Sigmoid colon (tissue), 7 donors: ENCODE measurements around the gene MROH8. TPM values are rescaled to one million over a fixed set of nuclear protein-coding genes. Genes with fewer than 3 reads are reported as not detected.

ENCODE experiments used
- DNase-seq: peaks from one replicate; pipeline ENCODE4 v3.0.0-alpha.2; 2019
- H3K27ac ChIP-seq, 4 donors: fragments of 200-600 bp; sonication (generic); one replicate each; pipeline ENCODE4 v1.5.1; 2016 to 2019; ENCODE audit warnings: mild to moderate bottlenecking in 1 of 4
- H3K27me3 ChIP-seq, 3 donors: fragments of 200-600 bp; sonication (generic); one replicate each; pipeline ENCODE4 v1.5.1; 2019; ENCODE audit warnings: mild to moderate bottlenecking in 1 of 3
- H3K36me3 ChIP-seq, 4 donors: fragments of 200-600 bp; sonication (generic); one replicate each; pipeline ENCODE4 v1.5.1; 2016 to 2019
- H3K4me1 ChIP-seq, 4 donors: fragments of 200-600 bp; sonication (generic); one replicate each; pipeline ENCODE4 v1.5.1; 2017 to 2019
- H3K4me3 ChIP-seq, 4 donors: fragments of 200-600 bp; sonication (generic); one replicate each; pipeline ENCODE4 v1.5.1; 2017 to 2019; ENCODE audit warnings: mild to moderate bottlenecking in 2 of 4, moderate library complexity in 1 of 4
- H3K9me3 ChIP-seq, 4 donors: fragments of 200-600 bp in 3 of 4; sonication (generic) in 3 of 4; one replicate each; pipeline versions ENCODE4 v1.5.1 to v1.6.1; 2013 to 2019
- EP300 ChIP-seq, 4 donors: sonication (generic); formaldehyde crosslinking; IDR thresholded peaks; one replicate each; pipeline ENCODE4 v1.6.1; 2017; ENCODE audit warnings: antibody characterized with exemption in 4 of 4
- POLR2A ChIP-seq, 2 donors: fragments of 450-650 bp; IDR thresholded peaks; one replicate each; pipeline ENCODE4 v1.6.1; 2016; ENCODE audit warnings: antibody characterized with exemption in 2 of 2, mild to moderate bottlenecking in 2 of 2, moderate library complexity in 2 of 2
- POLR2AphosphoS5 ChIP-seq, 4 donors: sonication (generic); formaldehyde crosslinking; IDR thresholded peaks; one replicate each; pipeline ENCODE4 v1.6.1; 2017; ENCODE audit warnings: antibody characterized with exemption in 4 of 4
- WGBS, 2 donors: extraction: QIAGEN DNeasy Blood & Tissue Kit; methylation state at CpG; one replicate each; pipeline ENCODE4 v1.1.7; 2013; 5-methylcytosine and 5-hydroxymethylcytosine counted together
- intact Hi-C: fragments of 100-400 bp; cut with DNase I; formaldehyde crosslinking; loops from one replicate; pipeline ENCODE4 v1.15.1; 2023
- polyA plus RNA-seq, 3 donors: library from polyadenylated mRNA; stranded (reverse); fragments of 200-250 nt; gene quantifications; one replicate each; pipeline ENCODE4 v1.2.3, GENCODE V29; 2013
- total RNA-seq, 4 donors: library from RNA; depleted of rRNA; stranded (reverse); fragments of >200 nt; gene quantifications; one replicate each; pipeline ENCODE4 v1.1.0, GENCODE V29; 2016
- TF ChIP-seq, protein P1 (sequence below), 4 experiments: fragments of 450-650 bp in 3 of 4; fragments of 200-600 bp in 1 of 4; IDR thresholded peaks; one replicate each; pipeline ENCODE4 v1.5.1; 2016 to 2019; ENCODE audit warnings: antibody characterized with exemption in 4 of 4, mild to moderate bottlenecking in 3 of 4, moderate library complexity in 2 of 4
- donor health status: healthy with polysubstance abuse.
- donor health status: Bipolar disorder and iron deficiency.
- donor health status: healthy.

Gene MROH8
- total and polyA plus RNA-seq, 7 donors = 0.46 to 11.1 (median 2.4) TPM

DNA sequence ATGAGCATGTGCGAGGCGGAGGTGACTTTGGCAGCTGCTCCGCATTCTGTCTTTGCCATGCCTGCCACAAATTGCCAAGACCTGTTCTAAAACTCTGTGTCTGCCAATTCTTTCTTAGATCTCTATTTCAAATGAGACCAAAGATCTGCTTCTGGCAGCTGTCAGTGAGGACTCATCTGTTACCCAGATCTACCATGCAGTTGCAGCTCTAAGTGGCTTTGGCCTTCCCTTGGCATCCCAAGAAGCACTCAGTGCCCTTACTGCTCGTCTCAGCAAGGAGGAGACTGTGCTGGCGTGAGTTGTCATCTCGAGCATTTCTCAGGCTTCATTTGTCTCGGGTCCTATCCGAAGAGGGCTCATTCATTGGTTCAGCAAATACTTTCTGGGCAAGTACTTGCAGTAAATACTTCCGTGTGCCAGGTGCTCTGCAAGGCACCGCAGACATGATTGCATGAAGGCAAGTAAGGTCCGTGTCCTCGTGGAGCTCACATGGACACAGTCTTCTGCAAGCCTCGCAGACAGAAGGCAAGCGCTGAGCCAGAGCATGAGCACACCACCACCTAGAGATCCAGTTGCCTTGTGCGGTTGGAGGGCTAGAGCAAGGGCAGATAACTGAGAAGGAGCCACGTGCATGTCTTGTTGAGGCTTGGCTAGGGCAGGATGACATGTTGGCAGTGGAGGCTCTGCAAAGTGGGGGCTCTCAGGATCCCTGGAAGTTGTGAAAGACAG, 19.7 kb upstream of the MROH8 start:
- Histone ChIP-seq H3K4me1 (peaks cover 0 to 26% (median 18%) of the 10 kb centered on the region in 4 donors), H3K9me3 (no peaks in the 10 kb centered on the region), H3K36me3 (peaks cover 4 to 43% (median 15%) of the 10 kb centered on the region in 4 donors), H3K4me3 (no peak overlapping the region), H3K27ac (no peak overlapping the region), H3K27me3 (no peaks in the 10 kb centered on the region)
- DNase-seq = no peak
- WGBS, 2 donors = 89 to 91% methylated on average over 16 of the region's 16 CpGs
- intact Hi-C loops = no loop called here
- TF ChIP-seq POLR2AphosphoS5 (IDR thresholded peaks at IDR 0.05) = no peak
- no peak for TF ChIP-seq EP300 (IDR thresholded peaks at IDR 0.05)
- TF ChIP-seq, protein P1, sequence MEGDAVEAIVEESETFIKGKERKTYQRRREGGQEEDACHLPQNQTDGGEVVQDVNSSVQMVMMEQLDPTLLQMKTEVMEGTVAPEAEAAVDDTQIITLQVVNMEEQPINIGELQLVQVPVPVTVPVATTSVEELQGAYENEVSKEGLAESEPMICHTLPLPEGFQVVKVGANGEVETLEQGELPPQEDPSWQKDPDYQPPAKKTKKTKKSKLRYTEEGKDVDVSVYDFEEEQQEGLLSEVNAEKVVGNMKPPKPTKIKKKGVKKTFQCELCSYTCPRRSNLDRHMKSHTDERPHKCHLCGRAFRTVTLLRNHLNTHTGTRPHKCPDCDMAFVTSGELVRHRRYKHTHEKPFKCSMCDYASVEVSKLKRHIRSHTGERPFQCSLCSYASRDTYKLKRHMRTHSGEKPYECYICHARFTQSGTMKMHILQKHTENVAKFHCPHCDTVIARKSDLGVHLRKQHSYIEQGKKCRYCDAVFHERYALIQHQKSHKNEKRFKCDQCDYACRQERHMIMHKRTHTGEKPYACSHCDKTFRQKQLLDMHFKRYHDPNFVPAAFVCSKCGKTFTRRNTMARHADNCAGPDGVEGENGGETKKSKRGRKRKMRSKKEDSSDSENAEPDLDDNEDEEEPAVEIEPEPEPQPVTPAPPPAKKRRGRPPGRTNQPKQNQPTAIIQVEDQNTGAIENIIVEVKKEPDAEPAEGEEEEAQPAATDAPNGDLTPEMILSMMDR (IDR thresholded peaks at IDR 0.05) = no peak
- TF ChIP-seq POLR2A (IDR thresholded peaks at IDR 0.05) = no peak

DNA sequence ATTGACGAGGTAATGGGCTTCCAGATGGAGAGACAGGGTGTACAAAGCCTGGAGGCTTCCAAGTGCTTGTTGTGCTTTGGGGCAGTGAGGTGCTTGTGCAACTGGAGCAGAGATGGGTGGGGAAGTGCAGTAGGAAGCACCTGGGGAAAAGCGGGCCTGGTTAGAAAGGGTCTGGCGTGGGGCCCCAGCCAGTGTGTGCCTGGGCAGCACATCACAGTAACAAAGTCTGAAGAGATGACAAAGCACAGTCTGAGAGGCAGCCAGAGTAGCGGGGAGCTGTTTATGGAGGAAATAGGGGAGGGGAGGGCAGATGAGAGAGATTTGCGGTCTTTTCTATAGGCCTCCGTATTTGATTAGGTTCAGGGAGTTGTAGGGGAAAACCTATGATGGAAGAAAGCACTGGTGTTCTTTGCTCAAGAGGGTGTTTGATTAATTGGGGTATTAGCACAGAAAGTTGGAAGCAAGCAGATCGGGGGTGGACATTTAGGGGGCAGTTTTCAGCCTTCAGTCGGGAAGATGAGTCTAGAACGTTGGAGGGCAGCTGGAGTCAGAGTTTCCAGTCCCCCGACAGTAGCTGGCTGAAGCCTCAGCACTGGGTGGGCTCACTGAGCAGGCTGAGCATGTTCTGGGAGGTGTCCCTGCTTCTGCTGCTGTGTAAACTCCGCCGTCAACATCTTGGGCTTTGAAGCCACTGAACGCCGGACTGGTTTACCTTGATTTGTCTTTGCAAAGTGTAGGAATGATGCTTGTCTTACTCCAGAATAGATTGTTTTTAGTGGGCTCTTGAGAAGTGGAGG, 15.5 kb upstream of the MROH8 start:
- Histone ChIP-seq H3K4me1 (peaks cover 0 to 55% (median 36%) of the 10 kb centered on the region in 4 donors), H3K4me3 (no peak overlapping the region), H3K9me3 (no peaks in the 10 kb centered on the region), H3K27me3 (no peaks in the 10 kb centered on the region), H3K36me3 (peaks cover 0 to 16% (median 9%) of the 10 kb centered on the region in 4 donors), H3K27ac (peak overlapping the region in 2 of 4 donors; percentile 8 to 19)
- 49 to 75% methylated on average over 14 of the region's 14 CpGs for WGBS, 2 donors
- DNase-seq = no peak
- intact Hi-C loops = no loop called here
- TF ChIP-seq EP300 (IDR thresholded peaks at IDR 0.05) = no peak
- TF ChIP-seq, protein P1 (IDR thresholded peaks at IDR 0.05) = no peak
- no peak for TF ChIP-seq POLR2AphosphoS5 (IDR thresholded peaks at IDR 0.05)
- TF ChIP-seq POLR2A (IDR thresholded peaks at IDR 0.05) = no peak

DNA sequence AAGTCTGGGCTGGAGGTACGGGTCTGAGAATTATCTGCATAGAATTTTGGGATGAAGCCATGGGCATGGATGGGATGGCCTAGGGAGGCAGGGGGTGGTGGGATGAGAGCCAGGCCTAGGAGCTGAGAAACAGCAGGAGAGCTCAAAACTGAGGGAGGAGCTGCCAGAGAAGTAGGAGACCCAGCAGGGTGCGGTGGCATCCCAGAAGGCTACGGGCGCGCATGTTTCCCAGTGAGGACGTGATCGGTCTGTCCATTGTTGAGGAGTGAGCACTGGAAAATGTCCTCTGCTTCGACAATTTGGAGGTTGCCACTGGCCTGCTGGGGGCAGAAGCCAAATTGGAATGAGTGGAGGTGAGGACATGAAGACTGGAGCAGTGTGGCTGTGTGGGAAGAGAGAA, 14.5 kb upstream of the MROH8 start:
- no peak overlapping the region for H3K4me3 ChIP-seq
- intact Hi-C loops = no loop called here
- no peaks in the 10 kb centered on the region for H3K27me3 ChIP-seq
- TF ChIP-seq EP300 (IDR thresholded peaks at IDR 0.05) (no peak), POLR2AphosphoS5 (IDR thresholded peaks at IDR 0.05) (no peak), POLR2A (IDR thresholded peaks at IDR 0.05) (no peak)
- TF ChIP-seq, protein P1 (IDR thresholded peaks at IDR 0.05) = no peak
- H3K36me3 ChIP-seq = peaks cover 0 to 6% (median under 1%) of the 10 kb centered on the region in 4 donors
- no peak overlapping the region for H3K27ac ChIP-seq
- H3K4me1 ChIP-seq = peaks cover 0 to 58% (median 43%) of the 10 kb centered on the region in 4 donors
- no peaks in the 10 kb centered on the region for H3K9me3 ChIP-seq
- 95 to 96% methylated on average over 8 of the region's 8 CpGs for WGBS, 2 donors
- no peak for DNase-seq

DNA sequence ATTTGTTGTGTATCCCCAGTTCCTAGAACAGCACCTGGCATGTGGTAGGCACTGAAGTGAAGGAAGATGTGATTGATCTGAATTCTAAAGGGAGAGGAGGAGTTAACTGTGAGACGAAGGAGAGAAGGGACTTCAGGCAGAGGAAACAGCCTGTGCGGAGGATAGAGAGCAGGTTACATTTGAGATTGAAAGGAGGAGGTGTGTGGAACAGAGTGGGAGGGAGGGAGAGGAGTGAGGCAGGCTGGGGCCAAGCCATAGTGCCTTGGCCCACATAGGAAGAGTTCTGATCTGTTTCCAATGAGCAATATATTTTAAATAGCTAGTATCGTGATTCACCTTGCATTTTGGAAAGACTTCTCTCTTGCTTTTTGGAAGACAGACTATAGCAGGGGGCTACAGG, 13.9 kb upstream of the MROH8 start:
- DNase-seq = no peak
- Histone ChIP-seq H3K9me3 (no peaks in the 10 kb centered on the region), H3K27me3 (no peaks in the 10 kb centered on the region), H3K36me3 (peaks cover 0 to 8% (median 0%) of the 10 kb centered on the region in 4 donors), H3K27ac (peak overlapping the region in 1 of 4 donors; percentile 54), H3K4me1 (peaks cover 0 to 58% (median 43%) of the 10 kb centered on the region in 4 donors), H3K4me3 (no peak overlapping the region)
- intact Hi-C loops = no loop called here
- TF ChIP-seq EP300 (IDR thresholded peaks at IDR 0.05) (no peak), POLR2A (IDR thresholded peaks at IDR 0.05) (no peak), POLR2AphosphoS5 (IDR thresholded peaks at IDR 0.05) (no peak)
- TF ChIP-seq, protein P1 (IDR thresholded peaks at IDR 0.05) = no peak
- 87 to 96% methylated on average over 3 of the region's 3 CpGs for WGBS, 2 donors
